ENCODE data around the gene LDLRAD4.

GRCh38 chr18:13378150-13378549 lies 159.6 kb downstream of the LDLRAD4 start:
- no peak for TF ChIP-seq CTCF (IDR thresholded peaks at IDR 0.05)
- no peak for TF ChIP-seq RAD21 (IDR thresholded peaks at IDR 0.05; ENCODE audit: low read length)
- no peak for TF ChIP-seq NFIC (IDR thresholded peaks at IDR 0.05; ENCODE audit: borderline replicate concordance)
- TF ChIP-seq EZH2phosphoT487 (IDR thresholded peaks at IDR 0.05; ENCODE audit: borderline replicate concordance, low read depth) = no peak
- TF ChIP-seq FOSL2 (IDR thresholded peaks at IDR 0.05; ENCODE audit: borderline replicate concordance, low read depth) = no peak
- no peak for TF ChIP-seq POLR2AphosphoS5 (IDR thresholded peaks at IDR 0.05; ENCODE audit: low read depth, low read length)
- no peak for TF ChIP-seq IRF3 (IDR thresholded peaks at IDR 0.05; ENCODE audit: low read depth, low read length)
- no peak for TF ChIP-seq USF2 (IDR thresholded peaks at IDR 0.05; ENCODE audit: borderline replicate concordance, low read depth, low read length)
- TF ChIP-seq RFX5 (IDR thresholded peaks at IDR 0.05; ENCODE audit: low read length) = no peak
- TF ChIP-seq MAX (IDR thresholded peaks at IDR 0.05; ENCODE audit: low read depth) = no peak
- no peak for TF ChIP-seq JUND (IDR thresholded peaks at IDR 0.05)
- TF ChIP-seq PBX3 (IDR thresholded peaks at IDR 0.05) = no peak
- no peak for TF ChIP-seq ELF1 (IDR thresholded peaks at IDR 0.05)

Data from SK-N-SH (cell line).